ENCODE results near the gene MAGEA11.
"Not testable (repeated sequence)": the region's sequence is repeated elsewhere in the genome, so short reads cannot be mapped to it uniquely, and the experiment has no call there.

Gene MAGEA11, protein sequence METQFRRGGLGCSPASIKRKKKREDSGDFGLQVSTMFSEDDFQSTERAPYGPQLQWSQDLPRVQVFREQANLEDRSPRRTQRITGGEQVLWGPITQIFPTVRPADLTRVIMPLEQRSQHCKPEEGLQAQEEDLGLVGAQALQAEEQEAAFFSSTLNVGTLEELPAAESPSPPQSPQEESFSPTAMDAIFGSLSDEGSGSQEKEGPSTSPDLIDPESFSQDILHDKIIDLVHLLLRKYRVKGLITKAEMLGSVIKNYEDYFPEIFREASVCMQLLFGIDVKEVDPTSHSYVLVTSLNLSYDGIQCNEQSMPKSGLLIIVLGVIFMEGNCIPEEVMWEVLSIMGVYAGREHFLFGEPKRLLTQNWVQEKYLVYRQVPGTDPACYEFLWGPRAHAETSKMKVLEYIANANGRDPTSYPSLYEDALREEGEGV

GRCh38 chrX:149711545-149712236 lies at the start of gene MAGEA11:
Gene MAGEA11 (plus strand): TSS chrX:149712060. CDS start chrX:149713160, 1,100 bp downstream.
- no peaks in the 10 kb centered on the region for H3K9me2 ChIP-seq (replicated peaks; ENCODE audit: low read depth, low read length)
- no peaks in the 10 kb centered on the region for H3K9me3 ChIP-seq (ENCODE audit: insufficient read depth, low read depth, low read length)
- no peaks in the 10 kb centered on the region for H4K20me1 ChIP-seq (ENCODE audit: insufficient read depth, low read length, poor library complexity, severe bottlenecking)
- H3K79me2 ChIP-seq (ENCODE audit: insufficient read depth, low read length) = no peaks in the 10 kb centered on the region
- H3K4me2 ChIP-seq (ENCODE audit: low read depth, low read length, poor library complexity, severe bottlenecking) = no peak within 1 kb of the TSS
- no peaks in the 10 kb centered on the region for H3K4me1 ChIP-seq (ENCODE audit: insufficient read depth, low read length, poor library complexity, severe bottlenecking)
- no peaks in the 10 kb centered on the region for H3F3A ChIP-seq (ENCODE audit: low read depth)
- H3K9ac ChIP-seq (ENCODE audit: low read depth, low read length, poor library complexity, severe bottlenecking) = no peak within 1 kb of the TSS
- no peaks in the 10 kb centered on the region for H3K27me3 ChIP-seq (ENCODE audit: insufficient read depth, low read length, poor library complexity, severe bottlenecking)
- TF ChIP-seq EZH2phosphoT487 (IDR thresholded peaks at IDR 0.05; ENCODE audit: borderline replicate concordance) (no peak), CTCF (conservative IDR thresholded peaks at IDR 0.05; ENCODE audit: low read length) (no peak)
- no peak within 1 kb of the TSS for H2AFZ ChIP-seq (ENCODE audit: low read length)
- H3K36me3 ChIP-seq (ENCODE audit: insufficient read depth, low read length) = no peaks in the 10 kb centered on the region
- H3K4me3 ChIP-seq (ENCODE audit: low read length, poor library complexity, severe bottlenecking) = no peak within 1 kb of the TSS

DNA sequence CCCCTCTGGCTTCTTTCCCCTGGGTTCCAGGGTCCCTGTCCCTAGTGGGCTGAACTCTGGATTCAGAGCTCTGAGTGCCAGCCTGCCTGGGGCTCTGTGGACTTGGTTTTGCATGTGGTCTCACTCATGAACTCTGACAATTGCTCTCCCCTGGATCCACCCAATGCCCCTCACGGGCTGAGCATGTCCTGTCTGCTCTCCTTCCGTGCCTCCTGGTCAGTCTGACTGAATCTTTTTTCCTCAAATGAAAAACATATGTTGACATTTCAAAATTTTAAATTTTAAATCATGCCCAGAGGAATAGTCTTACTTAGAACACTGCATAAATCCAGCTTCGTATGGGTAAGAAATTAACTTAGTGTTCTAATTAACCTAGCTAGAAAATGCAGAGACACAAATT lies 36.8 kb upstream of the MAGEA11 start:
- not testable (repeated sequence) for H3K4me1 ChIP-seq (ENCODE audit: insufficient read depth, low read length, poor library complexity, severe bottlenecking); H2AFZ ChIP-seq (ENCODE audit: low read length); H3K9me3 ChIP-seq (ENCODE audit: insufficient read depth, low read depth, low read length); H3K9ac ChIP-seq (ENCODE audit: low read depth, low read length, poor library complexity, severe bottlenecking); H4K20me1 ChIP-seq (ENCODE audit: insufficient read depth, low read length, poor library complexity, severe bottlenecking); H3K27me3 ChIP-seq (ENCODE audit: insufficient read depth, low read length, poor library complexity, severe bottlenecking); H3F3A ChIP-seq (ENCODE audit: low read depth); H3K36me3 ChIP-seq (ENCODE audit: insufficient read depth, low read length); H3K4me2 ChIP-seq (ENCODE audit: low read depth, low read length, poor library complexity, severe bottlenecking); H3K79me2 ChIP-seq (ENCODE audit: insufficient read depth, low read length); H3K4me3 ChIP-seq (ENCODE audit: low read length, poor library complexity, severe bottlenecking); H3K9me2 ChIP-seq (replicated peaks; ENCODE audit: low read depth, low read length)

DNA sequence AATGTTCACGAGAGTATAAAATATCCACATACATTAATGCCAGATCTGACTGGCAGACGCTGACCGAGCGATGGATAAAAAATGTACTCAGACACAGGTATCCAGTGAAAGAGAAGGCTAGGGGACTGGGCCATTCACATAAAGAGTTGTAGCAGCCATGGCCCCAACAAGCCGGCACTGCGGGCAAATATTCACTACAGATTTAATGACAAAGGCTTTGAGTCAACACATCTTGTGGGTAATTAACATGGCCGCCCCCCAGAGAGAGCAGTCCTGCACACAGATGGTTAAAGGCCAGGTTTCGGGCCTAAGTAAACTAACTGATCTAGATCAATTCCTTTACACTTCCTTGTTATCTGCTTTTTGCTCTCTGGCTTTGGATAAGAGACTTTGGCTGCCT lies 36.3 kb upstream of the MAGEA11 start:
- H3F3A ChIP-seq (ENCODE audit: low read depth); H3K27me3 ChIP-seq (ENCODE audit: insufficient read depth, low read length, poor library complexity, severe bottlenecking); H3K9me2 ChIP-seq (replicated peaks; ENCODE audit: low read depth, low read length); H4K20me1 ChIP-seq (ENCODE audit: insufficient read depth, low read length, poor library complexity, severe bottlenecking); H3K36me3 ChIP-seq (ENCODE audit: insufficient read depth, low read length); H3K4me2 ChIP-seq (ENCODE audit: low read depth, low read length, poor library complexity, severe bottlenecking); H2AFZ ChIP-seq (ENCODE audit: low read length); H3K79me2 ChIP-seq (ENCODE audit: insufficient read depth, low read length); H3K9ac ChIP-seq (ENCODE audit: low read depth, low read length, poor library complexity, severe bottlenecking); H3K9me3 ChIP-seq (ENCODE audit: insufficient read depth, low read depth, low read length); H3K4me1 ChIP-seq (ENCODE audit: insufficient read depth, low read length, poor library complexity, severe bottlenecking); H3K4me3 ChIP-seq (ENCODE audit: low read length, poor library complexity, severe bottlenecking): not testable (repeated sequence)

- H3K4me3 ChIP-seq (ENCODE audit: low read length, poor library complexity, severe bottlenecking); H2AFZ ChIP-seq (ENCODE audit: low read length); H3K9me2 ChIP-seq (replicated peaks; ENCODE audit: low read depth, low read length); H3K36me3 ChIP-seq (ENCODE audit: insufficient read depth, low read length); H4K20me1 ChIP-seq (ENCODE audit: insufficient read depth, low read length, poor library complexity, severe bottlenecking); H3K4me2 ChIP-seq (ENCODE audit: low read depth, low read length, poor library complexity, severe bottlenecking); H3K4me1 ChIP-seq (ENCODE audit: insufficient read depth, low read length, poor library complexity, severe bottlenecking); H3F3A ChIP-seq (ENCODE audit: low read depth); H3K9ac ChIP-seq (ENCODE audit: low read depth, low read length, poor library complexity, severe bottlenecking); H3K27me3 ChIP-seq (ENCODE audit: insufficient read depth, low read length, poor library complexity, severe bottlenecking); H3K9me3 ChIP-seq (ENCODE audit: insufficient read depth, low read depth, low read length); H3K79me2 ChIP-seq (ENCODE audit: insufficient read depth, low read length): not testable (repeated sequence)
These were observed 32.6 kb upstream of the MAGEA11 start for GRCh38 chrX:149679164-149679678.
